ENCODE measurements around the gene PRRT1.
"Not testable (repeated sequence)": the region's sequence is repeated elsewhere in the genome, so short reads cannot be mapped to it uniquely, and the experiment has no call there.

Gene PRRT1

DNA sequence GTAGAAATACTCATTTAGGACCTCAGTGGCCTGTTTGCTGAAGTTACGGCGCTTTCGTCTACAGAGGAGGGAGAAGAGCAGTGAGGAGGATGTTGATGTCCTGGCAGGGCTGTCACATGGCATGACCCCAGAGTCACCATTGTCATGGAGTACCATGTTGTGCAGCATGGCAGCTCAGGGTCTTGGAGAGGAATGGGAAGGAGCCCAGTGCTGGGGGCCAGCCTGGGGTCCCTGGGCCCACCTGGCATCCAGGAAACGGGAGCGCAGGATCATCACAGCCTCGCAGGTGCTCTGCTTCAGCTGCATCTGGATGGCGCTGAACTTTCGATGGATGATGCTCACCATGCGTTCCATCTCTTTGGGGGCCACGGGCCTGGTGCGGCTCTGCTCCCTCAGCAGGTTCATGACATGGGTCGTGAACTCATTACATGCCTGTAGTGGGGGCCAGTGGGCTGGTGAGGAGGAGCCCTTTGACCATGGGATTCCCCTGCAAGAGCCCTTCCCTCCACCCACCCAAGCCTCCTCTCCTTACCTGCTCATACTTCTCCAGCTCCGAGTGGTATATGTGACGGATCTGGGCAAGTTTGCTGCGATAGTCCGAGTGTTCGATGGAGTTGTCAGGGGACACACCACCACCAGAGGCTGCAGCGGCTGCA, 36.1 kb upstream of the PRRT1 start:
- DNase-seq, result not testable (repeated sequence)

DNA sequence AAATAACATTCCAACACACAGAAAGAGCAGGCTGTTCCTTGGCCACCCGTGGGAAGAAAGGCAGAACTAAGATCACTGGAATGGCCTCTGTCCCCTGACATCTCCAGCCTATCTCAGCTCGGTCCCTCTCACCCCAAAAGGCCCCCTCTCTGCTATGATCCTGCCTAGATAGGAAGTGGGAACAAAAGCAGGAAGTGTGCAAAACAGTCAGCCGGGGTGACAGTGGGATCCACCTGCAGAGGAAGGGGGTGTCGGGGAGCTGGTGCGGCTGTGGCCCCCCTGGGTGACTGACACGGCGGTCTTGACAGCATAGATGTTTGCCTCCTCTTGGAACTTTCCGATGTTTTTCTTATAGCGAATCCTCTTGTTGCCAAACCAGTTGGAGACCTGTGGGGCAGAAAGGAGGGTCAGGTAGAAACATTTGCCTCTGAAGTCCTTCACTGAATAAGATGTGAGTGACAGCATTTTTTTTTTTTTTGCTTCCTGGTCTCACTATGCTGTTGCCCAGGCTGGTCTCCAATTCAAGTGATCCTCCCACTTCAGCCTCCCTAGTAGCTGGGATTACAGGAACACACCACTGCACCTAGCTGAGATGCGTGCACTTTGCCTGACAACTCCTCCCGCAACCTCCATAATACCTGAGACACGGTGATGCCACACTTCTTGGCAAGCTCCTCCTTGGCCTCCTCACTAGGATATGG, 35.4 kb upstream of the PRRT1 start:
- DNase-seq, result no peak

DNA sequence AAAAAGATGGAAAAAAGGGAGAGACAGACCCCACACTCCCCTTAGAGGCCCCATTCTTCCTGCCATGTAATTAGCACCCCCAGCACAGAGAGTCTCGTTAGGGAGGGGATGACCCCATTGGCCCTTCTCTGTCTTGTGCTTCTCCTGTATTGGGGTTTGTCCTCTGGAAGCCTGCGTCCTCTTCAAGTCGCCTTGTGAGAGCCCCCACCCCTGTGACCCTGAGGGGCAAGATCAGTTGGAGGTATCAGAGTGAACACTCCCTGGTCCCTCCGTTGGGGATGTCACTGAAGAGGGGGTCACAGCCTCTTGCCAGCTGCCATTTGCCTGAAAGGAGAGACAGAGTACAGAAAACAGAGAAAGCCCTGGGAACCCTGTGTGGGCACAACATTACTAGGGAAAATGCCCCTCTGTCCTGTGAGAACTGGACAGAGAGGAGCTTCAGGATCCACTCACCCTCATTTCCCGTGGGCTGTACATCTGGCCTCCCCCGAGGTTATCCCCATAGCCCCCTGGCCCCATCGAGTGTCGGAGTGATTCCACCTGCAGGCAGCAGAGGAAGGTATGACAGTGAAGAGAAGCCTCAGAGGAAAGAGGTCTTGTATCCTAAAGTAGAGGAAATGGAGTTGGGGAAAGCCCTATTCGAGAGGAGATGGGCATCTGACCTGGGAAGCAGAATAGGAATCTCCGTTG, 34.6 kb upstream of the PRRT1 start:
- DNase-seq, result not testable (repeated sequence)

DNA sequence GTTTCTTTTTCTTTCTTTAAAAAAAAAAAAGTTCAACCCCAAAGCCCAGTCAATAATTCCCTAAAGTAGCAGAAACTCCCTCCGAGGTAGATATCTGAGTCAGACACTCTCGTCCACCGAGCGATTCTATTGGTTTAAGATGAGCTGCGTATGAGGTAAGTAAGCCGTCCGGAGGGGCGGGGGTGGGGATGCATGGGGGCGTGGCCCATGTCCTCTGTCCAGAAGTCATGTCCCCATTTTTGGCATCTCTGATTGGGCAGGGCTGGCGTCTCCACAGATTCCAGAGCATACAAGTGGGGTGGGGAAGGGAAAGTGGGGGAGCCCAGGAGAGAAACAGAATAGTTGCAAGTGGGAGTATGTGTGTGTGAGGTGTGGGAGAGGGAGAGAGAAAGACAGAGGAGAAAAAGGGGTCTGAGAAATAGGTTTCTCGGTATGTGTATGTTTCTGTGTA, 34.0 kb upstream of the PRRT1 start:
- DNase-seq, result peak; percentile 71

DNA sequence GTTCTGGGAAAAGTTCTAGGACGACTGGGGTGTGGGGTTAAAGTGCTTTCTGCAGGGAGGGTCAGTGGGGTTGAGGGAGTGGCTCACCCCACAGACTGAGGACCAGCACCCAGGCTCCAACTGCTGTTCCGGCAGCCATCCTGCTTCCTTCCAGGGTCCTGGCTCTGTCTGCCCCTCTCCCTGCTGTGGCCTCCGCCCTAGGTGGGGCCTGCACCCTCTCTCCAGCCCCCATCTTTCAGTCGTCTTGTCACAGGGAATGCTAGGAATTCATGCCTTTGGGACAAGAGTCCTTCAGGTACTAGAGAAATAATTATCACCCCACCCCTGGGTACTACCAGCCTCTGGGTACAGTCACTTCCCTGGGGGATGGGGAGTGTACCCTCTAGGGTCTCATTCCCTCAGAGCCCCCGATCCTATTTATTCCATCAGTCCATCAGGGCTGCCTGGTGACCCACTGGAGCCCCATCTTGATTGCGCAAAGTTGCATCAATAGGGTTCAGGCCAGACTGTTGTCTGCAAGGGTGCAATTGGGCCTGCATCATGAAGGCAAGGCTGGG, 32.4 kb upstream of the PRRT1 start, which contains the start of gene AGER:
TSS of gene AGER (minus strand) at position 170 of the 557 bp plus-strand sequence. CDS start at position 139, 31 bp downstream.
- no peak for DNase-seq

DNA sequence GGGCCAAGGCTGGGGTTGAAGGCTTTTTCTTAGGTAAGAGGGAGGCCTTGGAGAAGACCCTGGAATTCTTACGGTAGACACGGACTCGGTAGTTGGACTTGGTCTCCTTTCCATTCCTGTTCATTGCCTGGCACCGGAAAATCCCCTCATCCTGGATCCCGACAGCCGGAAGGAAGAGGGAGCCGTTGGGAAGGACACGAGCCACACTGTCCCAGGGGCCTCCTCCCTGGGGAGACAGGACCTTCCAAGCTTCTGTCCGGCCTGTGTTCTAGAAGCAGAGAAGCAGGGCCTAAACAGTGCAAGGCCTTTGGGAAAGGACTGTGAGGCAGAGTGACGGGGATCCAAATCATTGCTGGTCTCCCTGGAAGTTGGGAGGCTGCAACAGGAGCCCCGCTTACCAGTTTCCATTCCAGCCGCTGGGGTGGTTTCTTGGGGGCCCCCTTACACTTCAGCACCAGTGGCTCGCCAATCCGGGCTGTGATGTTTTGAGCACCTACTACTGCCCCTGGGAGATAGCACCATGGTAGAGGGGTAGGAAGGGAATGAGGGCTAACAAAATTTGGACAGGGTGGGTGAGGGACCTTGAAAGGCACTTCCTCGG, 31.8 kb upstream of the PRRT1 start:
- DNase-seq, result no peak

DNA sequence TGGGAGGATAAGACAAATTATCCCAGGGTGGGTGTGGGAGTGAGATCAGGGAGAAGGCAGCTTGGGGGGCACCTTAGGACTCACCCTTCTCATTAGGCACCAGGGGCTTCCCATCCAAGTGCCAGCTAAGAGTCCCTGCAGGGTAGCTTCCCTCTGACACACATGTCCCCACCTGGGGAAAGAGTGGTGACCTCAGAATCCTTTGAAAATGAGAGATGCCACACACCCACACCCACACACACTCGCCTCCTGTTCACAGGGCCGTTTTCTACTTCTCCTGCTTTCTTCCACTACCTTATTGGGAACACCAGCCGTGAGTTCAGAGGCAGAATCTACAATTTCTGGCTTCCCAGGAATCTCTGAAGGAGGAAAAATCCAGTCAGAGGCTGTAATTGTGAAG, 31.3 kb upstream of the PRRT1 start:
- DNase-seq, result no peak

- DNase-seq, result no peak
These were observed 30.8 kb upstream of the PRRT1 start for GRCh38 chr6:32182555-32182981.

DNA sequence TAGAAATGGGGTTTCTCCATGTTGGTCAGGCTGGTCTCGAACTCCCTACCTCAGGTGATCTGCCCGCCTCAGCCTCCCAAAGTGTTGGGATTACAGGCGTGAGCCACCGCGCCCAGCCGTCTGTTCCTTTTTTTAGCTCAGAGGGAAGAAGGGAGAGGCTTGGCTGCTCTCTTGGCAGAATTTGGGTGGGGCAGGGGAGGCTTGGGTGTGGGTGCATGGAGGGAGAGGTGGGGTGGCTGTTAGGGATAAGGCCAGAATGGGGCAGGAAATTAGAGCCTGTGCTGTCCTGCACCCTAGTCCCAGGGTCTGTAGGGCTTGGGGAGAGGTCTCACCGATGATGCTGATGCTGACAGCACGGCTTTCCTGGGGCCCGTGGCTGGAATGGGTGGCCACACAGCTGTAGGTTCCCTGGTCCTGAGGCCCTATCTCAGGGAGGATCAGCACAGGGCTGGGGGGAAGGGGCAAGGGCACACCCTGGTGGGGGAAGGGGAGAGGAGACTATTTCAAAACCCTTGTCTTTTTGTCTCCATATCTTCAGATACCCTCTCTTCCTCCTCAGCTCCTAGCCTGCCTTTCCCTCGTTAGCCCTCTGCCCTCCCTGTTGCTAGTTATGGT, 30.3 kb upstream of the PRRT1 start:
- no peak for DNase-seq

GRCh38 chr6:32181148-32181702, 29.5 kb upstream of the PRRT1 start:
- no peak for DNase-seq

- no peak for DNase-seq
These were observed 28.1 kb upstream of the PRRT1 start for GRCh38 chr6:32179766-32180405.

DNA sequence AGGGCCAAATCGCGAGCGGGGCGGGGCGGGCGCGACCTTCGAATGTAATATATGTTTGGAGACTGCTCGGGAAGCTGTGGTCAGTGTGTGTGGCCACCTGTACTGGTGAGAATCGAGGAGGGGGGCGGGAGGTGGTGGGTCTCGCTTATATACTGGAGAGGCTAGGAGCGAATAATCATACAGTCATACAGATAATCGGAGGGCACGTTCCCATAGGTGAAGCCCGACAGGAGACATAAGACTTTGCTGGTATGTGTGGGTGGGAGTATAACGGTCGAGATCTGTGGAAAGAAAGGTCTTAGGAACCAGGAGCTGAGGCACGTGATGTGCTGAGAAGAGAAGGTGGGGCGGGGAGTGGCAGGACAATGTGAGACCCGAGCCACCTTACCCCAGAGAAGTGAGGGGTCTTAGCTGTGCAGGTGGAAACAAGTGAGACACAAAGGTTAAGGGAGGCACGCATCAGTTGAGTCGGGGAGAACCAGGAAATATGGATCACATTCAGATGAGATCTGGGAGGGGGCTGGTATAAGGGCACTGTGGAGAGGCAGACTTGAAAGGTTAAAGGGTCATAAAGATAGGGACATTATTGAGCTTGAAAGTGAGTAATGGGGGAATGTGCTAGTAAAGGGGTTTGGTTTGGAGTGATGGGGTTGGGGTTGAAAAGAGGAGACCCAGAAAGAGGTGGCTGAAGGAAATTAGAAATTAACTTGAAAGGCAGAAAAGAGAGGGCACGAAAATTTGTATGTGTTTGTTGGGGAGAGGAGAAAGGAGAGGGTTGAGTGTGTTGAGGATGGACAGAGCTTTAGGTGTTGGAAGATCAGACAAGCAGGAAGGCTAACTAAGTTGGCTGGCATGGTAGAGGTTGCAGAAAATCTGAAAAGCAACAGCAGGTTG, 27.1 kb upstream of the PRRT1 start:
- no peak for DNase-seq

GRCh38 chr6:32177788-32178546, 26.2 kb upstream of the PRRT1 start, which contains the start of gene RNF5:
Gene RNF5 (plus strand): TSS chr6:32178405. CDS start chr6:32178512, 107 bp downstream.
- DNase-seq, result peak; percentile 94

- DNase-seq, result peak; percentile 53
These were observed 25.5 kb upstream of the PRRT1 start for GRCh38 chr6:32177183-32177787.

GRCh38 chr6:32176476-32177182, 24.9 kb upstream of the PRRT1 start:
- no peak for DNase-seq

DNA sequence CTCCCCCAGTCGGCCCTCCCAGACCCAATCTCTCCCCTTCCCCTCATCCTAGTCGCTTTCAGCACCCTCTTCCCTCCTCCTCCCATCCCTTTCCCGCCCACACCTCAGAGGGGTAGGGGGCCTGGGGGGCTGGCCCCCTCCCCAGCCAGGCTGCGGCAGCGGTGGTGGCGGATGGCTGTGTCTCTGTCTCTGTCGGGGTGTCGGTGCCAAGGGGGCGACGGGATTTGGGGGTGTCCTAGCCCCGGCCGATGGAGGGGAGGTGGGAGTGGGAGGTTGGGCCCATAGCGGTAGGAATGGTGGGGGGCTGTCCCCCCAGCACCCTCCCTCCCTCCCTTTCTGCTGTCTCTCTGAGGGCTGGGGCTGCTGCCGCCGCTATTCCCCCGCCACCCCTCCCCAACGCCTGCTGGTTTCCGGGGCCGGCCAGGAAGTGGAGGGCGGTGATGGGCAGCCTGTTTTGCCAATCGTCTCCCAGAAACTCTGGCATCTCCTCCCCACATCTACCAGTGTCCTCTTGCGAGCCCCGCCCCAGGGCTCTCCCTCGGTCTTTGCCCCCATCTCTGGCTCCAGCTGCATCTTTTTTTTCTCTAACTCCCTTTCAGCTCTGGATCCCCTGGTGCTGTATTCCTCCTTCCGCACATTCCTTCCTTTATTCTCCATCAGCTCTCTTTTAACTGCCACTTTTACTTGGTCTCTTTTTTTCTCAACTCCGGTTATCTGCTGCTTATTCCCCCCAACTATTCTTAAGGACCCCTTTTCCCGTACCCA, 24.2 kb upstream of the PRRT1 start, which contains the start of gene AGPAT1:
TSS of gene AGPAT1 (minus strand) at position 374 of the 765 bp plus-strand sequence. CDS start 4,588 bp downstream, outside the sequence.
- peak; percentile 98 for DNase-seq

GRCh38 chr6:32175322-32175710, 23.6 kb upstream of the PRRT1 start:
- no peak for DNase-seq

- no peak for DNase-seq
These were observed 22.7 kb upstream of the PRRT1 start for GRCh38 chr6:32174416-32174815.

Data from activated CD4-positive, alpha-beta T cell treated with anti-CD3 and anti-CD28 coated beads for 48 hours (primary cell).